SK-MEL-5 (cell line): ENCODE results near the gene ADGRL1. TPM values are rescaled to one million over a fixed set of nuclear protein-coding genes. Genes with fewer than 3 reads are reported as not detected.
"Not testable (repeated sequence)": the region's sequence is repeated elsewhere in the genome, so short reads cannot be mapped to it uniquely, and the experiment has no call there.

Experiments
- DNase-seq: peaks from one replicate; pipeline ENCODE4 v3.0.0-alpha.2; 2016; ENCODE audit warnings: low read depth, low spot score
- in situ Hi-C: cut with HindIII; loops from 2 replicates; pipeline ENCODE4 v1.10.0; 2016; ENCODE audit warnings: low sequenced_read_pairs, high pct_unique_total_duplicates, low pct_unique_long_range_greater_than_20kb
- total RNA-seq: library from RNA; depleted of rRNA; stranded (reverse); fragments of >200 nt; shearing (Covaris generic); gene quantifications from 2 replicates; pipeline ENCODE4 v1.2.3, GENCODE V29; 2014

The ADGRL1 gene
- total RNA-seq, 1 experiment from 2014 or later, result 5.0 TPM

DNA sequence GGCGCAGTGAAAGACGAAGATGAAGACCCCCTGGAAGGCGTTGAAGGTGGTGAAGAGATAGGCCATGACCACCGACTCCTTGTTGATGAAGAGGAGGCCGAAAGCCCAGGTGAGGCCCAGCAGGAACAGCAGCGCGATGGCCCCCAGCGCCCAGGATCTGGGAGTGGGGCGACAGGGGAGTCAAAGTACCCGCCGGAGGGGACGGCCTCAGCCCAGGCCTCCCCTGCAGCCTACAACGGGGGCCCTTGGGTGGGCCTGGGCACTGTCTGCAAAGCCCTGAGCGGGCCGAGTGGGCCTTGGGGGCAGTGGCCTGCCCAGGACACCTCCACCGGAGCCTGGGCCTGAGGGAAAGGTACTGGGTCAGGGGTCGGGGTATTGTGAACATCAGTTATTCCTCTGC, 50.6 kb downstream of the ADGRL1 start:
- in situ Hi-C loops, result no loop called here
- no peak for DNase-seq

DNA sequence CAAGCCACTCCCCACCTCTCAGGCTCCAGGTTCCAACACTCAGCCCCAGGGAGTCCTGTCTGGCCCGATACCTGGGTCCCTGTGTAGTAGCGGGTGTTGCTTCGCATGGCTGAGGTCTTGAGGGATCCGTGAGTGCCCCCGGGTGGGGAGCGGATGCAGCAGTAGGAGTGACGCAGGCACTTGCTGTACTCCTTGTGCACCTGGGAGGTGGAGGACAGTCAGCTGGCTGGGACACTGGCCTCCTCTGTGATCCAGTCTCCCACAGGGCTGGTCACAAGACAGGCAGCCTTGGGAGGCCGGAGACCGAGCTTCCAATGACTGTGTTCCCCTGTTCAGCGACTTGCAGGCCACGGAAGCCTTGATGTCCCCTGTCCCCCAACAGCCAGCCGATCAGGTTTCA, 53.3 kb downstream of the ADGRL1 start:
- no peak for DNase-seq
- in situ Hi-C loops, result no loop called here

DNA sequence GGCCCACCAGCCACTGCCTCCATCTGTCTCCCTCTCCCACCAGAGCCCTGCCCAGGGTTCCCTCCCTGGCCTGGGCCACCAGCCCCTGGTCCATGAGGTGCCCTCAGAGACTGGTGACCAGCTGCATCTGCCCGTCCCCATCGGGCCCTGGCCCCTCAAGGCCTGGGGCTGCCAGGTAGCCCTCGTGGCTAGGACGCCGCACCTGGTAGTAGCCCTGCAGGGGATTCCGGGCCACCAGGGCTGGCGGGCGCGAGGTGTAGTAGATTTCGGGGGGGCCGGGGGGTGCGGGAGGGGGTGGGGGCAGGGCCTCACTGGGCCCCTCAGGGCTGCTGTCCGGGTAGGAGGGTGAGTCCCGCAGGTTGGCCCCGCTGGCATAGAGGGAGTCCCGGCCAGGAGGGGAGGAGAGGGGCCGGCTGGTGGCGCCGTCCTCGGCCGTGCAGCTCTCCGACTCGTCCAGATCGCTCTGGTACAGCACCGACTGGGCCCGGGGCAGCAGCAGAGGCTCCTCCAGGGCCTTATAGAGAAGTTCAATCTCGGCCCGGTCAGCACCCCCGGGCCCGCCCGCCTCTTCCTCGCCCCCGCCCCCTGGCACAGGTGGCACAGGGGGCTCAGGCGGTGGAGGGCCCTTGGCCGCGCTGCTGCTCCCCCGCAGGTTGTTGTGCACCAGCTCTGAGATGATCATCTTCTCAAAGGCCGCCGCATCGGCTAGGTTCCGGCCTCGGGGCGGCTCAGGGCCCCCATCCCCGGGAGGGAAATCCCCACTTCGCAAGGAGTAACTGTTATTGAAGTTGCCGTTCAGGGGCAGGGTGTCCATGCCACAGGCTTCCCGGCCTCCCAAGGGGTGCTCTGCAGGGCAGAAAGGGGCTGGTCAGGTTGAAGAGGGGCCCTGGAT, 55.0 kb downstream of the ADGRL1 start:
- in situ Hi-C loops, result no loop called here
- no peak for DNase-seq

DNA sequence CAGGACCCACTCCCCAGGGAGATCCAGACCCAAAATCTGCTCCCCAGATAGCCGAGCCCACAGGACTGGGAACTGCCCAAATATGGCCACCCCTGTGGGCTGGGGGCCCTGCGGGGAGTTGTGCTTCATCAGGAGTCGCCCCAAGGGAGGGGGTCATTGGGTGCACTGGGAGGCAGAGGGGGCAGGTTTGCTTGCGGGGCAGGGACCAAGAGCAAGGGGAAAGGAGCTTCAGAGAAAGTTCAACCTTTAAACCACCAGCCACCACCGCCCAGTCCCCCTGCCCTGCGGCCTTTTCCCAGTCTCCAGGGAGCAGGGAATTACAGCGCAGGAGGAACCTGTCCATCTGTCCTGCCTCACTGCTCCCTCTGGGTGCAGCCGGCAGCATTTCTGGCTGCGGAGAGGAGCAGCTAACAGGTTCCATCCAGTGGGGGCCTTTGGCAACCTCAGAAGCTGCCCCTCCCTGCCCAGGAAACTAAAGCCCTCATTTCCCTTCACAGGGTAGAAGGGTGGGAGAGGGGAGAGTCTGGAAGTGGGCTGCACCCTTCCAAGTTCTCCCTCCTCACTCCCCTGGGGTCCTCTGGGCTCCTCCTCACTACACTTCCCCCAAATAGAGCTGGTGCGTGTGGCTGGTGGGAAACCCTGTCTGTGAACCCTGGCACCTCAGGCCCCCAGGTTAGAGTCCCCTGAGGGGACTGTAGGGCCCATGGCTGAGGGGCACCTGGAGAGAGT, 55.8 kb downstream of the ADGRL1 start:
- in situ Hi-C loops, result no loop called here

DNA sequence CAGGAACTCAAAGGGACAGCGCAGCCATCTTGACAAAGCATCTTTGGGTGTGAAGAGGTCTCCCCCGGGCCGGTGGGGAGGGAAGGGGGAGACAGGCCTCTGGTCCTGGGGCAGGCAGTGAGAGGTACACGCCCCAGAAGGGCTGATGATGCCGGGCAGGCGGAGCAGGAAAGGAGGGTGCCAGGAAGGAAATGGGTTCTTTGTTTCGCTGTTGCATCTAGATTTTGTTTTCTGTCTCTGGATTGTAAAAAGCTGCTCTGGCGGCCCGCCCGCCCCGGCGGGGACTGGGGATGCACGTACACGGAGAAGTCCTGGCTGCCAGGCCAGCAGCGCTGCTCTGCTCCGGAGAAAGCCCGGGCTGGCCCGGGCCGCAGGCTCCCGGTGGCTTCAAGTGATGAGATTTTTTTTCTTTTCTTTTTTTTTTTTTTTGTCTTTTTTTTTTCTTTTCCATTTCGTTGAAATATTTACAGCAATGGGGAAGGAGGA, 56.4 kb downstream of the ADGRL1 start:
- in situ Hi-C loops, result no loop called here
- DNase-seq, result no peak

More for the DNA sequence above, 55.8 kb downstream of the ADGRL1 start:
- DNase-seq, result no peak

DNA sequence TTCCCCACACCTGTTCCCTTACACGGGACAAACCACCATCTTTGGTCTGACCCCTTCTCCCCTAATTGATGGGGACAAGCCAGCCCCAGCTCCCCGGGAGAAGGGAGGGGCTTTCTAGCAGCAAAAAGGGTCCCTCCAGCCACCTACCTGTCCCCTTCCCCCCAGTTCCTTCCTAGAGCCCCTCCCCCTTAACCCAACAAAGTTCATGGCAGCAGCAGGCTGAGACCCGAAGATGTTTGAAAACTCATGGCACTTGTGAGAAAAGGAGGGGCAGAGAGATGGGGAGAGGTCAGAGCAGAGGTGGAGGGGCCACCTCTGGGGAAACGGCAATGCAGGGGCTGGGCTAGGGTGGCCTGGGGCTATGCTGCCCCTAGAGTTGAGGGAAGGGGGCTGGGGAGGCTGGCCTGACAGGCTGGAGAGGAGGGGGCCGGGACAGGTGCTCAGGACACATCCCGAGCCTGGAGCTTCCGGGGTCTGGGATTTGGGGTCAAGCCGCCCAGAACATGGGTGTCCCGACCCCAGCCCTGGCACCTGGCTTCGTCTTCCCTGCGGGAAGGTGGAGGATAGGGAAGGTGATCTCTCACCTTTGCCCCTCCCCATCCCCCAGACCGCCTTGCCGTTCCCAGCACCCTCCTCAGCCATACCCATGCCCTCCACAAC, 57.1 kb downstream of the ADGRL1 start:
- in situ Hi-C loops, result no loop called here
- no peak for DNase-seq

DNA sequence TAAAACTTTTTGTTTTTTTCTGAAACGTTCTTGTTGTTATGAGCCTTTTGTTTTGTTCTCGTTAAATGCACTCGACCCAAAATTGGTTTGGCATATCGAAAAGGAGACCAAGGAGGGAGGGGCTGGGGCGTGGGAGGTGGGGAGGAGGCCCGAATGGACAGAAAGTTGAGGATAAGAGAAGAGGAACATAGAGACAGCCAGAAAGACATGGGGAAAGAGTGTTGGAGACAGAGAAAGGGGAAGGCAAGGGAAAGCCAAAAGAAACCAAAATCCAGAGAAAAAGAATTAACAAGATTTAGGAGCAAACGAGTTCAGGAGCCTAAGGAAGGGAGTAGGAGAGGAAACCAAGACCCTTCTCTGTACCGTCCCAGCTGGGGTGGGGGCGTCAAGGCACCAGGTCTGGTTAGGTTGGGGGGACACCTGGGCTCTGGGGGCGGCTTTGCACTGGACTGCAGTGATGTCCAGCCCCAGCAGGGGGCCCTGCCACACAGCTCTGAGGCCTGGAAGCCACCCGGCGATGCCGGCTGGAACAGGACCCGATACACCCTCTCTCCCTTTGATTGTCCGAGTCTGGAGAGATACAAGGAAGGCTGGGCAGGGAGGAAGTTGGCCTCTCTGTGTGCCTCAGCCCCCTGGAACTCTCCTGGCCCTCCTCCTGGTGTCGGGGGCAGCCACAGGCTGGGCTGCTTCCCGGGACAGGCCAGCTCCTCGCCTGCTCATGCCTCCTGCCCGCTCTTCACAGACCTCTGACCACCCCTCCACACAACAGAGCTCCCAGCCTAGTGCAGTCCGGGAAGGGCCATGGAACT, 58.0 kb downstream of the ADGRL1 start:
- in situ Hi-C loops, result no loop called here
- peak; percentile 49 for DNase-seq

DNA sequence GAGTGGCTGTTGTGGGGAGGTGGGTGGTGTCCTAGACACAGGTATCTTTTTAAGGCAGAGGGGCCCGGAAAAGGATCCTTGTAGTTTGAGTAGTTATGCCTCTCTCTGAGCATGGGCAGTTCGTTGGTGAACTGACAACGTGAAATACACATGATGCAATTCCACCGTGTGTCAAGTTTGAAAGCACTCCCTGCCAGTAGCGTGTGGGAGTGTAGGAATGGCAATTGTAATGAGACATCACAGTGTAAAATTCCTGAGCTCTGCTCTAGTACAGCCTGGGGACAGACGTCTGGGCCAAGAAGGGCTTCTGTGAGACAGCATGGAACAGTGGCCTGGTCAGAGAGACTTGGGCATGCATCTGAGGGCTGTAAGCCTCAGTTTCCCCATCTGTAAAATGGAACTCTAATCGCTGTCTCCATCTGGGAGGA, 59.2 kb downstream of the ADGRL1 start:
- in situ Hi-C loops, result no loop called here
- DNase-seq, result no peak

DNA sequence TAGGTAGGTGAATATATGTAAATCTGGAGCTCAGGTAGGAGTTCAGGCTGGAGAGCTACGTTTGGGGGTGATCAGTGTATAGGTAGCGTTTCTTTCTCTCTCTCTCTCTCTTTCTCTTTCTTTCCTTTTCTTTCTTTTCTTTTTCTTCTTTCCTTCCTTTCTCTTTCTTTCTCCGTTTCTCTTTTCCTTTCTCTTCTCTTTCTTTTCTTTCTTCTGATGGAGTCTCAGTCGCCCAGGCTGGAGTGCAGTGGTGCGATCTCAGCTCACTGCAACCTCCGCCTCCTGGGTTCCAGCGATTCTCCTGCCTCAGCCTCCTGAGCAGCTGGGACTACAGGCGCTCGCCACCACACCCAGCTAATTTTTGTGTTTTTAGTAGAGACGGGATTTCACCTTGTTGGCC, 59.8 kb downstream of the ADGRL1 start:
- DNase-seq, in situ Hi-C loops: not testable (repeated sequence)

DNA sequence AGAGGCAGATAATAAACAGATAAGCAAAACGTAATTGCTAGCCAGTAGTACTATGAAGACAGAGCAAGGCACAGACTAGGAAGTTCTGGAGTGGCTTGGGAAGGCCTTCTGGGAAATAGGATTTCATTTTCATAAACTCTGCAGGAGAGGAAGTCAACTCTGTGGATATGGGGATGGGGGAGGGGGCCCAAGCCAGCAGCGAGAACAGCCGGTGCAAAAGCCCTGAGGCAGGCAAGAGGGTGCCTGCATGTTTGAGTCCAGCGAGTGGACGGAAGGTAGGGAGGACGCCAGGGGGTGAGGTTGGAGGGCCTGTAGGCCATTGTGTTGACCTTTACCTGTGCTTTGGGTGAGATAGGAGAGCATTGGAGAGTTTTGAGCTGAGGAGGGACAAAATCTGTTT, 60.6 kb downstream of the ADGRL1 start:
- in situ Hi-C loops, result no loop called here
- no peak for DNase-seq

DNA sequence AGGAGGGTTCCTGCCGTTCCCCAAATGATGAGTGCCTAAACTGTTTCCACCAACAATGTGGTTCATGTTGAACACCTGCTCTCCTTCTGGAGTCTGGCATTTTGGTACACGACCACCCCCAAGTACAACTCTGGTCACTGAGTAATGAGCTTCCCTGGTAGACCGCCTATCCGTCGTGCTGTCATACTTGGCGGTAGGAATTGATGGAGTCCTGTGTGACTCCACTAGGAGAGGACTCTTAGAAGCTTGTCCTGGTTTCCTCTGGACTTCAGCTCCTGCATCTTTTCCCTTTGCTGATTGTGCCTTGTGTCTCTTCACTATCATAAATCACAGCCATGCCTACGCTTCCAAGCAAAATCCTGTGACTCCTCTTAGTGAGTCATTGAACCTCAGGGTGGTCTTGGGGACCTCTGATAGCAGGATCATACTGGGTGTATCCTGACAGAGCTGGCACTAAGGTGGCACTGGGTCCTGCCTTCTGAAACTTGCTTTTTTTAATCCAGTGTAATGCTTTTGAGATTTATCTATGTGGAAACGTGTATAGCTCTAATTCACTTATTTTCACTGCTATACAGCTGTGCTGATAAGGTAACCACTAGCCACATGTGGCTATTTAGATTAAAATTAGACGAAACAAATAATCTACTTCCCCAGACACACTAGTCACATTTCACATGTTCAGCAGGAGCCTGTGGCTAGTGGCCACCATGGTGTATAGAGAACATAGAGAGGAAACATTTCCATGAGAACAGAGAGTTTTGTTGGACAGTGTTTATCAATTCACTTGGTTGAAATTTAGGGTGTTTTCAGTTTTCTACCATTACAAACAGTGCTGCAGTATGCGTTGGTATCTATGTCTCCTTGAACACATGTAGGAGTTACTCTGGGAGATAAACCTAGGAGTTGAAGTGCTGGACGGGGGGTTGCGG, 63.4 kb downstream of the ADGRL1 start:
- in situ Hi-C loops, result no loop called here
- DNase-seq, result no peak

DNA sequence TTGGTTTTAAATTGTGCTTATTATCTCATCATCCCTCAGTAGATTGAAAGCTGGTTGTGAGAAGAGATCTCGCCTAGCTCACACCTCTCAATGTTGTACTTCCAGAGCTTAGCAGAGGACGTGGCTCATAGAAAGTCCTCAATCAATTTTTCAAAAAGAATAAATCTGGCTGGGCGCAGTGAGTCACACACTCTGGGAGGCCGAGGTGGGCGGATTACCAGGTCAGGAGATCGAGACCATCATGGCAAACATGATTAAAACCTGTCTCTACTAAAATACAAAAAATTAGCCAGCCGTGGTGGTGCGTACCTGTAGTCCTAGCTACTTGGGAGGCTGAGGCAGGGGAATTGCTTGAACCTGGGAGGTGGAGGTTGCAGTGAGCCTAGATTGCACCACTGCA, 64.9 kb downstream of the ADGRL1 start:
- in situ Hi-C loops, result no loop called here

DNA sequence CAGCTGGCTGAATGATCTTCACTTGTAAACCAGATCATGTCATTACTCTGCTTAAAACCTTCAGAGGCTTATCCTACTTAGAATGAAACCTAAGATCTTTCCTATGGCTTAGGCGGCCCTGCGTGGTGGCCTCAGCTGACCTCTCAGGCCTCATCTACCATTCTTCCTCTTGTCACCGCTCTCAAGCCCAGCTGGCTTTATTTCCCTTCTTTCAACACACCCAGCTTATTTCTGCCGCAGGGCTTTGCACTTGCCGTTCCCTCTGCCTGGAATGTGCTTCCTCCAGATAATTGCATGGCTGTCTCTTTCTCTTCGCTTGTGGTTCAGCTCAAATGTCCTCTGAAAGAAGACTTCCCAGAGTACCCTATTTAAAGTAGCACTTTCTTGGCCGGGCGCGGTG, 66.0 kb downstream of the ADGRL1 start:
- peak; percentile 63 for DNase-seq
- in situ Hi-C loops, result no loop called here

More for the DNA sequence above, 64.9 kb downstream of the ADGRL1 start:
- no peak for DNase-seq

DNA sequence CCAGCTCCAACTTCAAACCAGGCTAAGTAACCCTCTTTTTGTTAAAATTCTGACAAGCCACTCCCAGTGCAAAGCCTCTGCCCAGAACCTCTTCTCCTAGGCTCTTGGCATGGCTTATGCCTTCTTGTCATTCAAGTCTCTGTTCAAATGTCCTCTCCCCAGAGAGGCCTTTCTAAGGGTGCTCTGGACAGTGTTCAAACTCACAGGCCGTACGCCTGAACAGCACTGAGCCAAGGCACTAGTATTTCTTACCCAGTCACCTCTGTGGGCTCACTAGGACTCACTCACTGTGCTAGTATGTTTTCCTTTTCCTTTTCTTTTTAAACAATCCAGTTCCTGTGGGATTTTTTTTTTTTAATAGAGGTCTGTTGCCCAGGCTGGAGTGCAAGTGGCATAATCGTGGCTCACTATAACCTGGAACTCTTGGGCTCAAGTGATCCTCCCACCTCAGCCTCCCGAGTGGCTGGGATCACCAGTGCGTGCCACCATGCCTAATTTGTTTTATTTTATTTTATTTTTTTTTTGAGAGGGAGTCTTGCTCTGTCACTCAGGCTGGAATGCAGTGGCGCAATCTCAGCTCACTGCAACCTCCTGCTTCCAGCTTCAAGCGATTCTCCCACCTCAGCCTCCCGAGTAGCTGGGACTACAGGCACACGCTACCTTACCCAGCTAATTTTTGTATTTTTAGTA, 67.2 kb downstream of the ADGRL1 start:
- in situ Hi-C loops, result no loop called here
- no peak for DNase-seq

DNA sequence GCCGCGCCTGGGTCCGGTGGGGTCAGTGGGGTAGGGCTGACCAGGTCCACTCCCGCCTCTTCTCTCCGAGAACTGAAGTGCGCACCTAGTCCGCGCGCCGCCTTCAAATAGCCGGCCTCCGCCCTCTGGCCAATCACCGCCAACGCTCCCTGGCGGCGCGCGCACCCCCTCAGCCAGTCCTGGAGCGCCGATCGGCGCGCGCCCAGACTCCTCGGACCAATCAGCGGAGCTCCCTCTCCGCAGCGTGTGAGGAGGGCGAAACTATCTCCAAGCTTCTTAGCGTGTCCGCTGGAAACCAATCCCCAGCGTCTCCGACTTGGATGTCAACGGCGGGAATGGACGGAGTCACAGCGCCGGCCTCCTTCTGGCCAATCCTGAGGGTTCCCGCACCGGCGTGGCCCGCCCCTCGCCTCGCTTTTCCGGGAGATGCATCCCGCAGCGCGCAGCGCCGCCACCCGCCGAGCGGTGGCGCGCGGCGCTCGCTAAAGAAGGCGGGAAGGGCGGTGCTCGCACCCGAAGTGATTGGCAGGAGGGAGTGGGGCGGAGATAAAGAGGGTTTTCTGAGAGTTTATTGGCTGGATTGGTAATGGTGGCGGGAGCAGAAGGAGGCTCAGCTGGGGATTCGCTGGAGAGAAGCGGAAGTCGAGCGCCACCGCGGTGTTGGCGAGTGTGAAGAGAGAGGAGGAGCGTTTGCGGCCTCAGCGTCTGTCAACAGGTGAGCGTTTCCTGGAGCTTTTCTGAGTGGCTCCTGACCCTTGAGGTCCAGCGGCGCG, 69.3 kb downstream of the ADGRL1 start, which contains the start of gene ASF1B:
ASF1B (minus strand) TSS at position 81 of the 773 bp plus-strand sequence. CDS start 133 bp downstream, outside the sequence.
- DNase-seq, result peak; percentile 98
- in situ Hi-C loops, result no loop called here
